ENCODE data around the gene CCDC116. TPM values are rescaled to one million over a fixed set of nuclear protein-coding genes. Genes with fewer than 3 reads are reported as not detected.
A peak's percentile ranks its signal among the peaks of the same experiment; 100 is the strongest.

Gene CCDC116
- total RNA-seq, 2 experiments from 2014 or later, result 0.59 to 0.76 TPM

DNA sequence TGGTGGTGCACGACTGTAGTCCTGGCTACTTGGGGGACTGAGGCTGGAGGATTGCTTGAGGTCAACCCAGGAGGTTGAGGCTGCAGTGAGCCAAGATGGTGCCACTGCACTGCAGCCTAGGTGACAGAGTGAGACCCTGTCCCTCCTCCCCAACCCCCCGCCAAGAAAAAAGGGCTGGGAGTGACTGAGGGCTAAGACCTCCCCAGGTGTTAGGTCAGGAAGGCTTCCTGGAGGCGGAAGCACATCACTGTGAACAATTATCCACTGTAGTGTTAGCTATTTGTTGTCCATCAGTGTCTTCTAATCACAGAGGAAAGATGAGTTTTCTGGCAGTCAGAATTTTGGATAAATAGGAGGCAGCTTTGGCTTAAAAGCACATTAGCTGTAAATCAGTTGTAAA lies 11.5 kb upstream of the CCDC116 start:
- Mint-ChIP-seq H3K36me3 (peaks cover 7% of the 10 kb centered on the region), H3K4me1 (peaks cover 7% of the 10 kb centered on the region), H3K9me3 (ENCODE audit: low read depth) (no peaks in the 10 kb centered on the region), H3K27ac (no peak overlapping the region), H3K4me3 (no peak overlapping the region), H3K27me3 (no peaks in the 10 kb centered on the region)
- no peak for ATAC-seq
- no peak for DNase-seq
- CTCF ChIA-PET, result interaction anchor here (2.5 kb wide), 1 partner anchor 9 kb away, joined by 12 read pairs; the partner anchor contains the start of gene YDJC

DNA sequence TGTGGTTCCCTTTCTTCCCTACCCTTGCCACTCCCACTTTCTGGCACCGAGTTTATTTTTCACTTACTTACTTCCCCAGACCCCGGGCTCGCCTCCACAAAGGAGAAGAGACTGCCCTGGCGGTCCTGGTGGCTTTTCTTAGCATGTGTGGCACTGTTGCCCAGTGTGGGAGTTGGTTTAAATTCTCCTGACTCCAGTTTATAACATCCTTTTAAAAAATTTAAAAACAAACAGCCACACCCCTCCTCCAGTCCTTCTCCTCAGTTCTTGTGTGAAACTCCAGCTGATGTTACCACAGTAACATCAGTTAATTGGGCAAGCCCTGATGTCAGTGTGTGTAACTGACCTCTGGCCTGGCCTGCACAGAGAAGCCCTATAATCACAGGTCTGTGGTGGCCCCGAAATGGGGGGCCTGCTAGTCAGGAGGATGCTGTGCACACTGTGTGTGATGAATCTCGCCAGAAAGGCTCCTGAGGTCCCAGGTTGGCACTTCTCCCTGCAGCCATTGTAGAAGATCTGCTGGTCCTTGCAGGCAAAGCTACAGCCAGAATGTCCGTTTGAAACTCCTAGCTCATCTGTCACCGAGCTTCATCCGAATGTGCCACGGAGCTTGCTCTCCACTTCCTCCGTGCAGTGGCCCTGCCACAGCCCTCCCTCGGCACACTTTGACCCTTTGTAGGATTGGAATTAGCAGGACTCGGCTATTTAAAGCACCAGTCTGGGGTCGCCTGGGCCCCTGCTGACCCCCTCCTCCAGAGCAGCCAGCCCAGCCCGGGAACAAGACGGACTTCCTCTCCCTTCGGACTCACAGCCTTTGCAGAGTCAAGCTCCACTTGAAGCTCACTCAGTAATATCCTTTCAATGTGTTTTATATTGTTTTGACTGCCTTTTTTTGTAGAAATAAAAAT lies 10.3 kb upstream of the CCDC116 start:
- CTCF ChIA-PET, result interaction anchor here (0.8 to 1.5 kb wide), 2 partner anchors 9 to 20 kb away, joined by 3 to 6 read pairs; partner anchors contain the start of gene SDF2L1
- ATAC-seq (no peak), DNase-seq (no peak)
- Mint-ChIP-seq H3K27me3 (no peaks in the 10 kb centered on the region), H3K4me3 (no peak overlapping the region), H3K27ac (peak overlapping the region; percentile 59), H3K36me3 (peaks cover 10% of the 10 kb centered on the region), H3K4me1 (peaks cover 16% of the 10 kb centered on the region), H3K9me3 (ENCODE audit: low read depth) (no peaks in the 10 kb centered on the region)

DNA sequence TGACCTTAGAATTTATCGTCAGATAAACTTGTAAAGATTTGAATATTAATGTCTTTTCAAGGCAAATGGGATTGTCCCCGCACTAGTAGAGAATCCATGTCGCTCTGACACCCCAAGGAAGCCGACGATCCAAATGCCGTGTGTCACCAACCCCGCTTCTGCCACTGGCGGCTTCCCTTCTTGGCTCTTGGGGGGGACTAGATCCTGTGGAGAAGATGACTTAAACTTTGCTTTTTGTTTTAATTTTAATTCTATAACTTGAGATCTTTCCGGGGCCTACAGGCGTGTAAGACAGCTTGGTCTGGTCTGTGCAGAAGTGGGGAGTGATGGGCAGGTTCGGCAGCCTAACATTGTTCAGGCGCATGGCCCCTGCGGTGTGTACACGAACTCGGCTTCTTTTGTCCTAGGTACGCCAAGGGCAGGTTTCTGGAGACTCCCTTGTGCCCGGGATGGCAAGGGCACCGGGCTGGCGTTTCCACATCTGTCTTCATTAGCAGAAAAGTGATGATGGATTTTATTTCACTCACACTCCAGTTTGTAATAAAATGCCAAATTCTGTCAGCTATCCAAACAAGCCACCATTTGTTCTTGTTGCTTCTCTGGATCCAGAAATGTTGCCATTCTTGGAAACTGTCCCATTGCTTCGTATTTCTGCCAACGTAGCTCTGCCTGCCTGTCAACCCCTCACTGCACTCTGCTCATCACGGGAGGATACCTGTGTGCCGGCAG lies 9.5 kb upstream of the CCDC116 start:
- ATAC-seq (no peak), DNase-seq (no peak)
- Mint-ChIP-seq H3K27me3 (no peaks in the 10 kb centered on the region), H3K9me3 (ENCODE audit: low read depth) (no peaks in the 10 kb centered on the region), H3K4me1 (peaks cover 24% of the 10 kb centered on the region), H3K36me3 (peaks cover 14% of the 10 kb centered on the region), H3K27ac (no peak overlapping the region), H3K4me3 (no peak overlapping the region)
- CTCF ChIA-PET, result interaction anchor here (0.7 to 1.5 kb wide), 3 partner anchors 9 to 19 kb away, joined by 3 to 6 read pairs (median 3); partner anchors contain the start of gene SDF2L1

DNA sequence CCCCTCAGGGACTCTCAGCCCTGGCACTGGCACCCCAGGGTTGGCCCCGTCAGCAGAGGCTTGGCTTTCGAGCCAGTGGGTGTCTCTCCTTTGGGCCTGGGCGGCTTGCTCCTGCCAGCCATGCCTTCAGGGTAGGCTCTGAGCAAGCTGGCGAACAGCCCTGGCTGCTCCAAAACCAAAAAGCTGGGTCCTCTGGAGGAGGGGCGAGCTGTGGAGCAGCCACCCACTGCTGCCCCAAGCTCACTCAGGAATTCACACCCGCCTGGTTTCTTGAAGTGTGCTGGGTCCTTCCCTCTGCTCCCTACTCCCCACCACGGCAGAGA lies 9.0 kb upstream of the CCDC116 start:
- H3K27me3 Mint-ChIP-seq, result no peaks in the 10 kb centered on the region
- no peak overlapping the region for H3K4me3 Mint-ChIP-seq
- no peaks in the 10 kb centered on the region for H3K9me3 Mint-ChIP-seq (ENCODE audit: low read depth)
- peaks cover 28% of the 10 kb centered on the region for H3K4me1 Mint-ChIP-seq
- DNase-seq (no peak), ATAC-seq (no peak)
- peaks cover 18% of the 10 kb centered on the region for H3K36me3 Mint-ChIP-seq
- no peak overlapping the region for H3K27ac Mint-ChIP-seq
- CTCF ChIA-PET, result interaction anchor here (0.7 to 0.8 kb wide), 2 partner anchors 12 to 64 kb away, joined by 3 to 4 read pairs; no protein-coding TSS in a partner anchor

DNA sequence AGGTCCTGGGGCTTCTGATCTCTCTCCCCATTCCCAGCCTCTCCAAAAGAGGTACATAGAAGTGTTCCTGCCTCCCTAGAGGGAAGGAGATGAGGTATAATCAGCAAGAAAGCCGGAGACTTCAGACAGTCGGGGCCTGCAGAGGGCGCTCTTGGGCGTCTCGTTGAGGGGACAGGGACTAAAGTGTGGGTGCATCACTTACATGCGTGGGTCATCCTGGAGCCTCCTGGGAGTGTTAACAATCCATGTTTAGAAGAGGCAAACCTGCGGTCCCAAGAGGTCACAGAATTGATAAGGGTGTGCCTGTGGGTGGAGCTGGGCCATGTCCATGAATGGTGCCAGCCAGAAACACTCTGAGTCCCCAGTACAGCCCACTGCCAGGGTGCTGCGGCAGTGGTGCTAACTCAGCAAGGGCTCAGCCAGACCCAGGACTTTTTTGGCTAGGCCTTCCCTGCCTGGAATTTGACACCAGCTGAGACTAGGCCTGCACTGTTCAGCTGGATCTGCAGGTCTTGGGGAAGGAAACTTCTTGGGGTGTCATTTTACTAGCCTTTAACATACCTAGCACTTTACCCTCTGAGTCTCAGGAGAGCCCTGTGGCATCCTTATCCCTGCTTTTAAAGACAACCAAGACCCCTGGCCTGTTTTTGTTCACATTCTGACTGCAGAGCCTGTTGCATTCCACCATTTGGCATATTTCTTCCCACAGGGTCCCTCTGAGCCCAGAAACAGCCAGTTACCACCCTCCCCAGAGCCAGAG lies 8.3 kb upstream of the CCDC116 start:
- no peaks in the 10 kb centered on the region for H3K9me3 Mint-ChIP-seq (ENCODE audit: low read depth)
- CTCF ChIA-PET, result interaction anchor here (0.6 to 1.0 kb wide), 4 partner anchors 19 to 63 kb away, joined by 3 to 4 read pairs (median 3); no protein-coding TSS in a partner anchor
- peaks cover 20% of the 10 kb centered on the region for H3K36me3 Mint-ChIP-seq
- H3K27ac Mint-ChIP-seq, result peak overlapping the region; percentile 64
- DNase-seq, result peak; percentile 50
- ATAC-seq, result no peak
- no peaks in the 10 kb centered on the region for H3K27me3 Mint-ChIP-seq
- peaks cover 29% of the 10 kb centered on the region for H3K4me1 Mint-ChIP-seq
- H3K4me3 Mint-ChIP-seq, result no peak overlapping the region

DNA sequence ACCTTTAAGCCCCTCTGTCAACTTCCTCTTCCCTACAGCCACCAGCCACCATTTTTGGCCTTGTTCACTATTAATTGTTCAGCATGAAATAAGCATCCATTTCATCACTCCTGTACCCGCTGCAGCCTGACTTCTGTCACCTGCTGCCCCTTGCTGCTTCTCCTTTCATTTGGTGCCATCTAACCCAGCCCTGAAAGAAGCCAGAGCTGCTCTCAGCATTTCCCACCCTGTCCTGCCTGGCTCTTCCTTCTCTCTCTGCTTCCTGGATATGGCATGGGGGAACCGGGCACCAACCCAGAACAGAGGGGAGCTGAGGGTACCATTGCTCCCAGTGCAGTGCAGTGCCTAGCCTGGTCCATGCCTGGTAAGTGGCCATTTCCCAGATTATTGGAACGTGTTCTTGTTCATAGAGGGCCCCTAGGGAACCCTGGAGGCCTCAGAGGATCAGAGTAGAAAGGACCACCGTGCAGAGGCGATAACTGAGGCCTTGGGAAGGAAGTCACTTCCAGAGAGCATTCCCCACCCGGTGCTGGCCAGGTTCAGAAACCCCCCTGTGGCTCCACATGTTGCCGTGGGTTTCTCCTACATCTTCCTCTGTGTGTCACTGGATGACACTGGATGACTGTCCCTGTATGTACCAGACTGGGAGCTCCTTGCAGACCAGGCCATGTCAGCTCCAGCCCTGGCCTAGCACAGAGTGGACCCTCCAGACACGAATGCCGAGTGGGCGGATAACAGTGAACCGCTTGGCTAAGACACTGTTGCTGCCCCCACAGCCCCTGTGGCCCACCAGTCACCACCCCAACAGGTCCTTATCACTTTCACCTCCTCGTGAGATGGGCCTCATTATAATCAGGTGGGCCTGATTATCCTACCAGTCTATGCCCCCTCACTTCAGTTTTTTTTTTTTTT lies 7.4 kb upstream of the CCDC116 start:
- H3K36me3 Mint-ChIP-seq, result peaks cover 20% of the 10 kb centered on the region
- peak overlapping the region; percentile 64 for H3K27ac Mint-ChIP-seq
- ATAC-seq (no peak), DNase-seq (peak; percentile 38)
- CTCF ChIA-PET, result interaction anchor here (0.6 to 1.0 kb wide), 3 partner anchors 18 to 43 kb away, joined by 3 read pairs; no protein-coding TSS in a partner anchor
- H3K9me3 Mint-ChIP-seq (ENCODE audit: low read depth), result no peaks in the 10 kb centered on the region
- H3K4me1 Mint-ChIP-seq, result peaks cover 27% of the 10 kb centered on the region
- no peak overlapping the region for H3K4me3 Mint-ChIP-seq
- no peaks in the 10 kb centered on the region for H3K27me3 Mint-ChIP-seq

DNA sequence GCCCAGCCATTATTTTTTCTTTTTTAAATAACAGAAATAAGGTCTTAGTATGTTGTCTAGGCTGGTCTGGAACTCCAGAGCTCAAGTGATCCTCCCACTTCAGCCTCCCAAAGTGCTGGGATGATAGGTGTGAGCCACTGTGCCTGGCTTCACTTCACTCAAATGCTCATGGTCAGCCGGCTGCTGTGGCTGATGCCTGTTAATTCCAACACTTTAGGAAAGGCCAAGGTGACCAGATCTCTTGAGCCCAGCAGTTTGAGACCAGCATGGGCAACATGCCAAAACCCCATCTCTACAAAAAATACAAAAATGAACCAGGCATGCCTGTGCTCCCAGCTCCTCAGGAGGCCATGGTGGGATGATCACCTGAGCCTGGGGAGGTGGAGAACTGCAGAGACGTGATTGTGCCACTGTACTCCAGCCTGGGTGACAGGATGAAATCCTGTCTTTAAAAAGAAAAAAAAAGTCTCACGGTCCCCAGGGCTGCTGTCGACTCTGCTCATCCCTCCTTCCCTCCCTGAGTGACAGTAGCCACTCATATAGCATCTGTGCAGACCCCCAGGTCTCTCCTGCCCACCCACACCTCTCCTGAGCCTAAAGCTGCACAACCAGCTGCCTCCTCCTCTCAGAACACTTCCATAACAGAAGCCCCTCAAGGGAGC lies 6.4 kb upstream of the CCDC116 start:
- Mint-ChIP-seq H3K9me3 (ENCODE audit: low read depth) (no peaks in the 10 kb centered on the region), H3K27ac (no peak overlapping the region), H3K4me3 (no peak overlapping the region), H3K36me3 (peaks cover 20% of the 10 kb centered on the region), H3K27me3 (no peaks in the 10 kb centered on the region), H3K4me1 (peaks cover 35% of the 10 kb centered on the region)
- CTCF ChIA-PET, result interaction anchor here (1.3 to 9.7 kb wide), 2 partner anchors 19 to 29 kb away, joined by 3 to 241 read pairs; partner anchors contain the start of gene SDF2L1
- ATAC-seq (no peak), DNase-seq (no peak)

DNA sequence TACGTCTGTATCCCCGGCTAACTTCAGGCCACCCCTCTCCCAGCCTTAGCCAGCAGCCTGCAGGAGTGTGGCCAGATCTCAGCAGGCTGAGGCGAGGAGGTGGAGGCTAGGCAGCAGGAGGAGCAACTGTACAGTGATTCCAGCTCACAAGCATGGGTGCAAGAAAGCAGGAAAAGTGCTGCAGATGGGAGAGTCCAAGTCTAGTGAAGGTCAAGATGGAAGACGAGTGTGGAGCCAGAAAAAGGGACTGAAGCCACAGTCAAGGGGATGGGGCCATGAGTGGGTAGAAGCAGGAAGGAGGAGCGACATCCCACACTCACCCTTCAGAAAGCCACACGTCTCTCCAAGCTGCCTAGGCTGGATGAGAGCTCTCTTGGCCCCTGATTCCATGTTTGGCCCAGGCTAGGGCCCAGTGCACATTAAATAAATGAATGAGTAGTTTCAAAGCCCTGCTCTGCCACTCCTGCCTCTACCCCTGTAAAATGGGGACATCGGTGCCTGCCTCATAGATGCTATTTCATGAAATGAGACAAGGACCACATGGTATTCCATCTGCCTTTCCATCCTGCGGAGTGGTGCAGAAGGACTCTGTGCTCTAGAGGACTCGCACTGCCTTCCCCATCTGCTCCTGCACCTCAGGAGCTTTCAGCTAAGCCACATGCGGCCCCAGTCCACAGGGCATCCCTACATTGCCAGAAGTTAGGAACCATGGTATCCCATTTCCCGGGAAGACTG lies 5.7 kb upstream of the CCDC116 start:
- Mint-ChIP-seq H3K4me3 (no peak overlapping the region), H3K36me3 (peaks cover 18% of the 10 kb centered on the region), H3K27me3 (no peaks in the 10 kb centered on the region), H3K27ac (peak overlapping the region; percentile 17), H3K9me3 (ENCODE audit: low read depth) (no peaks in the 10 kb centered on the region), H3K4me1 (peaks cover 39% of the 10 kb centered on the region)
- no peak for ATAC-seq
- CTCF ChIA-PET, result interaction anchor here (1.3 to 9.7 kb wide), 2 partner anchors 18 to 29 kb away, joined by 3 to 241 read pairs; partner anchors contain the start of gene SDF2L1
- DNase-seq, result no peak

DNA sequence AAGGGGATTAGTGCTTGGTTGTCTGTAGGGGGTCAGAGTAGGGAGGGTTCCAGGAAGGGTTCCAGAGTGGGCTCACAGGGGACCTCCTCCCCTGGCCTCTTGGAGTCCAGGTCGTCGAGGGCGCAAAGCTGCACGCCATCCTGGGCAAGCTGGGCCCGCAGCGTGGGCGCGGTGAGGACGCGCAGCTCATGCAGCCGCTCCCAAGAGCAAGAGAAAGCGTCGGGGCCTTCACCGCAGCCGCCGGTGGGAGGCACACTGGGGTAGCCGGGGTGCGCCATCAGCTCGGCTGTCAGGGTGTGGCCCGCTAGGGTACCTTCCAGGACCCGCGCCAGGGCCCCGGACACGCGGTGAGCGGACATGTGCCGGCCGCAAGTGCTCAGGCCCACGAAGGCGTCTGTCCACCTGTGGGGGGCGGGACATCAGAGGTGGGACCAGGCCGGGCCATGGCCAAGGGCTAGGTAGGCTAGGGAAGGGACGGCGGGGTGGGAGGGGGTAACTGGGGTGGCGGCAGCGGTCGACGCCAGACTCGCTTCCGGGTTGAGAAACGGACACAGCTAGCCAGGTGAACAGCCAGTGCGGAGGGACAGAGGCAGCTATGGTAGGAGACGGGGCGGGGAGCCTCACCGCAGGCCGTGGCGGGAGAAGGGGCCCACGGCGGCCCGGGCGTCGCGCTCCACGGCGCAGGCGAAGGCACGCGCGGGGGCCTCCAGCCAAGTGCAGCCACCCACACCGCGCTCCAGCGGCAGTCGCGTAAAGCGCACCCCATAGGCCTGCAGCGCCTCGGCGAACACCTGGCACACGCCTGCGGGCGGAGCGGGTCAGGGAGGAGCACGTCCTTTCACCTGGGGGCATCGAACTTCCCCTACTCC lies 3.9 kb upstream of the CCDC116 start:
- H3K9me3 Mint-ChIP-seq (ENCODE audit: low read depth), result no peaks in the 10 kb centered on the region
- CTCF ChIA-PET, result interaction anchor here (0.6 to 9.7 kb wide), 23 partner anchors 8 to 146 kb away, joined by 3 to 241 read pairs (median 6); partner anchors contain the start of genes PPIL2, SDF2L1 and UBE2L3
- ATAC-seq (peak; percentile 10), DNase-seq (no peak)
- peaks cover 47% of the 10 kb centered on the region for H3K4me1 Mint-ChIP-seq
- peaks cover 15% of the 10 kb centered on the region for H3K36me3 Mint-ChIP-seq
- peak overlapping the region; percentile 93 for H3K27ac Mint-ChIP-seq
- H3K4me3 Mint-ChIP-seq, result peak overlapping the region; percentile 86
- no peaks in the 10 kb centered on the region for H3K27me3 Mint-ChIP-seq

DNA sequence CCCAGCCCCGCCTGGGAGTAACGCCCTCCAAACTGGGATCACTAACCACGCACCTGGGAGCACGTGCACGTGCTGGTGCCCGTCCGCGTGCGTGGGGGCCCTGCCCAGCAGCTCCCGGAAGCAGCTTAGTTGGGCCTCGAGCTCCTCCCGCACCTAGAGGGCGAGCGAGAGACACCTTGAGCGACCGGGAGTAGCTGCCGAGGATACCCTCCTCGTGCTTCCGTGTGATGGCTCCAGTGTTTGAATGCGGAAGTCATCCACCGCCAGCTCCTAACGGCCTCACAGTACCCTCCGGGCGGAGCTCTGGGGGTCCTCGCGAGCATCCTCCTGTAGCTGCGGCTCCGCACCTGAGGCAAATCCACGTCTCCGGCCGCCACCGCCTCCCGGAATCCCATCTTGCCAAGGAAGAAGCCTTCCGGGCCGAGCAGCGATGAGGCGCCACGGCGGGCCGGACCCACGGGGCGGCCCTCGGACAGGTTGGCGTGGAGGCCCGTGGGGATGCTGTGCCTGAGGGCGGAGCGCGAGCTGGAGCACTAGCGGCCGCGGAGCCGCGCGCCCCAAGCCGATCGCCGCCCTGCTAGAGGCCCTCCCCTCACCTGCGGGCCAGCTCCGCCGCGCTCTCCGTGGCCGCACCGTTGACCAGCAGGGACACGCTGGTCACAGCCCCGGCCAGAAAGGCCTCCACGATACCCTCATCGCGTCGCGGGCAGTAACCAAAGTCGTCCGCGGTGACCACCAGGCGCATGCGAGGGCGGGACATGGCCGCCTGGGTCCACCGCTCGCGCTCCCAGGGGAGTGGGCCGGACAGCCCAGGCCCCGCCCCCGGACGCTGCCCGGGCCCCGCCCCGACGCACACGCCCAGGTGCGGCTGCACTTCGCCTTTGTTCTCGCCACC lies 3.1 kb upstream of the CCDC116 start, which contains the start of gene YDJC:
Gene YDJC (minus strand): TSS at position 768 of the 895 bp plus-strand sequence. CDS start 8 bp downstream, at position 760.
- no peaks in the 10 kb centered on the region for H3K27me3 Mint-ChIP-seq
- H3K4me1 Mint-ChIP-seq, result peaks cover 47% of the 10 kb centered on the region
- DNase-seq, result peak; percentile 96

More for the DNA sequence above, 3.1 kb upstream of the CCDC116 start, which contains the start of gene YDJC:
- H3K4me3 Mint-ChIP-seq, result peak within 1 kb of the TSS; percentile 86
- peak; percentile 84 for ATAC-seq
- CTCF ChIA-PET, result interaction anchor here (0.6 to 9.7 kb wide), 25 partner anchors 8 to 145 kb away, joined by 3 to 241 read pairs (median 6); partner anchors contain the start of genes PPIL2, SDF2L1 and UBE2L3
- no peaks in the 10 kb centered on the region for H3K9me3 Mint-ChIP-seq (ENCODE audit: low read depth)
- H3K36me3 Mint-ChIP-seq, result peaks cover 15% of the 10 kb centered on the region
- peak within 1 kb of the TSS; percentile 93 for H3K27ac Mint-ChIP-seq
